ENCODE results near the gene UNC93B1.

Gene UNC93B1

GRCh38 chr11:68016904-68017817 is 13.3 kb upstream of the UNC93B1 start:
- no peak overlapping the region for H3K27ac ChIP-seq (ENCODE audit: low read length)
- no peaks in the 10 kb centered on the region for H3K27me3 ChIP-seq (ENCODE audit: insufficient read depth, low read length, poor library complexity)
- DNase-seq (no peak), ATAC-seq (ENCODE audit: insufficient read depth, low read depth) (no peak)
- H3K9ac ChIP-seq (ENCODE audit: low read depth, low read length) = no peak overlapping the region
- no peak overlapping the region for H2AFZ ChIP-seq (ENCODE audit: low read depth, low read length)
- H3K79me2 ChIP-seq (ENCODE audit: insufficient read depth, low read length) = no peaks in the 10 kb centered on the region
- H3K9me3 ChIP-seq (ENCODE audit: insufficient read depth, low read length, severe bottlenecking) = no peaks in the 10 kb centered on the region
- no peak overlapping the region for H3K4me2 ChIP-seq (ENCODE audit: insufficient read depth, low read length)
- no peaks in the 10 kb centered on the region for H3K36me3 ChIP-seq (ENCODE audit: insufficient read depth, low read length)
- H4K20me1 ChIP-seq (ENCODE audit: insufficient read depth, low read length) = no peaks in the 10 kb centered on the region; the same call in 1 of the 2 replicates
- no peak overlapping the region for H3K4me3 ChIP-seq (ENCODE audit: low read depth in 1 of 2, low read length in 2 of 2)
- no peak for TF ChIP-seq EZH2 (IDR thresholded peaks at IDR 0.05; ENCODE audit: borderline replicate concordance, low read depth, low read length, severe bottlenecking)
- no peak for TF ChIP-seq CTCF (IDR thresholded peaks at IDR 0.05; ENCODE audit: borderline replicate concordance, extremely low read depth, low read length, poor library complexity, severe bottlenecking)
- H3K4me1 ChIP-seq (ENCODE audit: insufficient read depth, low read length) = no peaks in the 10 kb centered on the region

GRCh38 chr11:68016161-68016903 is 12.4 kb upstream of the UNC93B1 start:
- Histone ChIP-seq H3K4me1 (ENCODE audit: insufficient read depth, low read length) (no peaks in the 10 kb centered on the region), H3K9me3 (ENCODE audit: insufficient read depth, low read length, severe bottlenecking) (no peaks in the 10 kb centered on the region), H3K4me3 (ENCODE audit: low read depth in 1 of 2, low read length in 2 of 2) (no peak overlapping the region), H3K36me3 (ENCODE audit: insufficient read depth, low read length) (no peaks in the 10 kb centered on the region), H2AFZ (ENCODE audit: low read depth, low read length) (no peak overlapping the region), H3K27ac (ENCODE audit: low read length) (no peak overlapping the region), H3K9ac (ENCODE audit: low read depth, low read length) (no peak overlapping the region), H4K20me1 (ENCODE audit: insufficient read depth, low read length) (no peaks in the 10 kb centered on the region; the same call in 1 of the 2 replicates), H3K4me2 (ENCODE audit: insufficient read depth, low read length) (no peak overlapping the region), H3K27me3 (ENCODE audit: insufficient read depth, low read length, poor library complexity) (no peaks in the 10 kb centered on the region), H3K79me2 (ENCODE audit: insufficient read depth, low read length) (no peaks in the 10 kb centered on the region)
- DNase-seq (no peak), ATAC-seq (ENCODE audit: insufficient read depth, low read depth) (no peak)
- TF ChIP-seq EZH2 (IDR thresholded peaks at IDR 0.05; ENCODE audit: borderline replicate concordance, low read depth, low read length, severe bottlenecking) (no peak), CTCF (IDR thresholded peaks at IDR 0.05; ENCODE audit: borderline replicate concordance, extremely low read depth, low read length, poor library complexity, severe bottlenecking) (no peak)

GRCh38 chr11:68015467-68015866 is 11.6 kb upstream of the UNC93B1 start:
- no peak for ATAC-seq (ENCODE audit: insufficient read depth, low read depth)
- no peak overlapping the region for H3K27ac ChIP-seq (ENCODE audit: low read length)
- H4K20me1 ChIP-seq (ENCODE audit: insufficient read depth, low read length) = no peaks in the 10 kb centered on the region; the same call in 1 of the 2 replicates
- no peak for DNase-seq
- H3K4me2 ChIP-seq (ENCODE audit: insufficient read depth, low read length) = no peak overlapping the region
- no peak for TF ChIP-seq EZH2 (IDR thresholded peaks at IDR 0.05; ENCODE audit: borderline replicate concordance, low read depth, low read length, severe bottlenecking)
- no peak for TF ChIP-seq CTCF (IDR thresholded peaks at IDR 0.05; ENCODE audit: borderline replicate concordance, extremely low read depth, low read length, poor library complexity, severe bottlenecking)
- H3K9ac ChIP-seq (ENCODE audit: low read depth, low read length) = no peak overlapping the region
- H2AFZ ChIP-seq (ENCODE audit: low read depth, low read length) = no peak overlapping the region
- no peaks in the 10 kb centered on the region for H3K4me1 ChIP-seq (ENCODE audit: insufficient read depth, low read length)
- no peaks in the 10 kb centered on the region for H3K36me3 ChIP-seq (ENCODE audit: insufficient read depth, low read length)
- no peak overlapping the region for H3K4me3 ChIP-seq (ENCODE audit: low read depth in 1 of 2, low read length in 2 of 2)
- H3K79me2 ChIP-seq (ENCODE audit: insufficient read depth, low read length) = no peaks in the 10 kb centered on the region
- H3K27me3 ChIP-seq (ENCODE audit: insufficient read depth, low read length, poor library complexity) = no peaks in the 10 kb centered on the region
- no peaks in the 10 kb centered on the region for H3K9me3 ChIP-seq (ENCODE audit: insufficient read depth, low read length, severe bottlenecking)

Measured in DND-41 (cell line).